Measurements from ENCODE around the gene RABAC1. TPM values are rescaled to one million over a fixed set of nuclear protein-coding genes. Genes with fewer than 3 reads are reported as not detected.

Gene RABAC1
- total and polyA plus RNA-seq, 2 donors (not counting 3 experiments of a cell fraction or from before 2014, with no cell fraction given) = 178 to 591 TPM

DNA sequence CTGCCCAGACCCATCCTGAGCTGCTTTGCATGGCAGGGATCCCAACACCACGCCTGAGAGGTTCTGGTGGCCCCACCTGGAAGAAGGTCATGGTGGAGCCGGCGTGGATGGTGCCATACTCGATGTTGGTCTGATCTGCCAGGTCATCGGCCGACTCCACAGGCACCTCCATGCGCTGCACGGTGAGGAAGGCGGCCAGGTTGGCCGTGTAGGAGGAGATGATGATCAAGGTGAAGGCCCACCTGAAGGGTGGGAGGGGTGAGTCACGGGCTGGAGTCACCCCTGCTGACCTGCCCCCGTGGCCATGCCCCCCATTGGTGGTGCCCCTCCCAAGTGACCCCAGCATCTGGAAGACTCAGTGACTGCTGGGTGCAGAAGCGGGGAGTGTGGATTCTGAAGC is 47.4 kb upstream of the RABAC1 start:
- no peak for DNase-seq (ENCODE audit: low read depth, low spot score)
- H3K79me2 ChIP-seq (ENCODE audit: control insufficient read depth, insufficient read depth, low read length) = no peaks in the 10 kb centered on the region
- no peak overlapping the region for H2AFZ ChIP-seq (ENCODE audit: low read depth, low read length)
- no peaks in the 10 kb centered on the region for H4K20me1 ChIP-seq (replicated peaks; ENCODE audit: control insufficient read depth, extremely low read depth, insufficient read depth, low read length)
- H3K27ac ChIP-seq (ENCODE audit: insufficient read depth, low read depth, low read length) = no peak overlapping the region
- POLR2A ChIA-PET = no interaction called here
- H3K27me3 ChIP-seq (ENCODE audit: control insufficient read depth in 2 of 2, insufficient read depth in 2 of 2, low read length in 2 of 2) = no peaks in the 10 kb centered on the region
- no peaks in the 10 kb centered on the region for H3K36me3 ChIP-seq (ENCODE audit: control insufficient read depth in 2 of 2, extremely low read depth in 1 of 2, insufficient read depth in 2 of 2, low read length in 2 of 2)
- no peak for FAIRE-seq
- intact Hi-C loops (cut with micrococcal nuclease) = no loop called here
- dilution Hi-C loops (cut with MboI; ENCODE audit: extremely low pct_ligation_motif_present, low sequenced_read_pairs) = no loop called here
- no peaks in the 10 kb centered on the region for H3K4me1 ChIP-seq (ENCODE audit: control insufficient read depth, extremely low read depth, insufficient read depth, low read length)
- CTCF ChIA-PET = interaction anchor here (1.5 kb wide), 1 partner anchor 22 kb away, joined by 4 read pairs; no protein-coding TSS in a partner anchor
- TF ChIP-seq JUN (IDR thresholded peaks at IDR 0.05; ENCODE audit: borderline replicate concordance, insufficient read depth, insufficient read length, low read depth) = no peak
- no peak for TF ChIP-seq EZH2 (IDR thresholded peaks at IDR 0.05; ENCODE audit: borderline replicate concordance, low read depth, low read length, severe bottlenecking)
- no peak for TF ChIP-seq FOS (IDR thresholded peaks at IDR 0.05; ENCODE audit: borderline replicate concordance, insufficient read depth, low read length)
- no peak for TF ChIP-seq GATA2 (IDR thresholded peaks at IDR 0.05; ENCODE audit: insufficient read depth, insufficient read length, low read depth, low read length)
- no peak for TF ChIP-seq POLR2AphosphoS5 (IDR thresholded peaks at IDR 0.05; ENCODE audit: insufficient read depth, low read depth, low read length)
- TF ChIP-seq MAX (IDR thresholded peaks at IDR 0.05; ENCODE audit: insufficient read depth, insufficient read length) = no peak
- no peak for TF ChIP-seq POLR2A (IDR thresholded peaks at IDR 0.05; ENCODE audit: low read depth, low read length)
- TF ChIP-seq MYC (IDR thresholded peaks at IDR 0.05; ENCODE audit: low read depth, low read length) = no peak
- TF ChIP-seq, protein P1, sequence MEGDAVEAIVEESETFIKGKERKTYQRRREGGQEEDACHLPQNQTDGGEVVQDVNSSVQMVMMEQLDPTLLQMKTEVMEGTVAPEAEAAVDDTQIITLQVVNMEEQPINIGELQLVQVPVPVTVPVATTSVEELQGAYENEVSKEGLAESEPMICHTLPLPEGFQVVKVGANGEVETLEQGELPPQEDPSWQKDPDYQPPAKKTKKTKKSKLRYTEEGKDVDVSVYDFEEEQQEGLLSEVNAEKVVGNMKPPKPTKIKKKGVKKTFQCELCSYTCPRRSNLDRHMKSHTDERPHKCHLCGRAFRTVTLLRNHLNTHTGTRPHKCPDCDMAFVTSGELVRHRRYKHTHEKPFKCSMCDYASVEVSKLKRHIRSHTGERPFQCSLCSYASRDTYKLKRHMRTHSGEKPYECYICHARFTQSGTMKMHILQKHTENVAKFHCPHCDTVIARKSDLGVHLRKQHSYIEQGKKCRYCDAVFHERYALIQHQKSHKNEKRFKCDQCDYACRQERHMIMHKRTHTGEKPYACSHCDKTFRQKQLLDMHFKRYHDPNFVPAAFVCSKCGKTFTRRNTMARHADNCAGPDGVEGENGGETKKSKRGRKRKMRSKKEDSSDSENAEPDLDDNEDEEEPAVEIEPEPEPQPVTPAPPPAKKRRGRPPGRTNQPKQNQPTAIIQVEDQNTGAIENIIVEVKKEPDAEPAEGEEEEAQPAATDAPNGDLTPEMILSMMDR (IDR thresholded peaks at IDR 0.05; ENCODE audit: extremely low read depth in 1 of 2, insufficient read depth in 1 of 2, low read depth in 1 of 2, low read length in 2 of 2) = no peak
- H3K9me1 ChIP-seq (replicated peaks; ENCODE audit: control insufficient read depth, extremely low read depth, insufficient read depth, low read length) = no peaks in the 10 kb centered on the region
- no TSS peak for BruUV-seq (replicated peaks)
- H3K9me3 ChIP-seq (replicated peaks; ENCODE audit: control insufficient read depth, insufficient read depth, low read length) = no peaks in the 10 kb centered on the region
- no peak overlapping the region for H3K9ac ChIP-seq (replicated peaks; ENCODE audit: extremely low read depth, insufficient read depth, low read length)
- no peak overlapping the region for H3K4me2 ChIP-seq (ENCODE audit: insufficient read depth, low read length)
- no peak overlapping the region for H3K4me3 ChIP-seq (replicated peaks in 1 of 3; ENCODE audit: insufficient read depth in 1 of 3, low read depth in 1 of 3, low read length in 3 of 3)

Measured in endothelial cell of umbilical vein (primary cell).